Stomach (tissue), 4 donors: ENCODE results near the gene MLLT10.

Experiments used
- EP300 ChIP-seq: sonication (generic); formaldehyde crosslinking; IDR thresholded peaks from one replicate; pipeline ENCODE4 v1.6.1; 2017; ENCODE audit warnings: antibody characterized with exemption
- POLR2AphosphoS5 ChIP-seq, 3 donors: sonication (generic); formaldehyde crosslinking; IDR thresholded peaks; one replicate each; pipeline ENCODE4 v1.6.1; 2016; ENCODE audit warnings: antibody characterized with exemption in 3 of 3
- TF ChIP-seq, protein P1 (sequence below), 7 experiments: fragments of 450-650 bp in 4 of 7; fragments of 200-600 bp in 3 of 7; sonication (generic) in 3 of 7; IDR thresholded peaks; one replicate each; pipeline ENCODE4 v1.5.1; 2016 to 2019; ENCODE audit warnings: antibody characterized with exemption in 7 of 7, control low read depth in 2 of 7, mild to moderate bottlenecking in 1 of 7

DNA sequence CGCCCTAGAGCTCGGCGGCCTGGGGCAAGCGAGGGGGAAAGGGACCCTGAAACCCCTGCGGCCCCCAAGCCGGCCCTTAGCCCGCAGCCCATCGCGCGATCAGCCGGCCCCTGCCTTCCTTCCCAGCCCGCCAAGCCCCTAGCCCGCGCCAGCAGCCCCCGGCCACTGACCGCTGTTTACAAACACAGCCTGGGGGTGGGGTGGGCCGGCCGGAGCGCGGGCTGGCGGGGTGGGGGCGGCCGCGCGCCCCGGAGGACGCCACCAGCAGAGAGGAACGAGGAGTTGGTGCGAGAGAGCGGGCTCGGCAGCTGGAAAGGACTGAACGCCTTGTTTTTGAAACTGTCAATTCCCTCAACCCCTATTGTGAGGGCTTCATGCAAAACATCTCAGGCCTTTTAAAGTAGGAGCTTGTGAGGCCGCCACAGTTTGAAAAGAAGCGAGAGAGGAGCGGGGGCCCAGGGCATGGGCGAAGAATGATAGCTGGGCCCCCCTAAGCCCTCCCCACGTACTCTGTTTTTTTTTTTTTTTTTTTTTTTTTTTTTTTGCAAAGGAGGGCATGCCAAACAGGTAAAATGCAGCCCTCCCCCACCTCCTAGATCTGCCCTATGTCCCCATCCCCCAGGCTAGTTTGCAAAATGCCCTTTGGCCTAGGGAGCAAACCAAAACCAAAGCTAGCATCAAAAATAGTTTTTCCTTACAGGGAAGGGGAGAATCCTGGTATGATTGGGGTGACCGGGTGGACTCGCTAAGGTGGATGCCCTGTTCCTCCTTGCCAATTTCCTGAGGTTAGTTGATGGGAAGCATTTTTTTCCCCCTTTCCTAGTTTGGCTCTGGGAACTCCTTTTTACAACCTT lies 23.6 kb upstream of the MLLT10 start:
- TF ChIP-seq EP300 (no peak), POLR2AphosphoS5 (IDR thresholded peaks at IDR 0.05) (no peak)
- TF ChIP-seq, protein P1, sequence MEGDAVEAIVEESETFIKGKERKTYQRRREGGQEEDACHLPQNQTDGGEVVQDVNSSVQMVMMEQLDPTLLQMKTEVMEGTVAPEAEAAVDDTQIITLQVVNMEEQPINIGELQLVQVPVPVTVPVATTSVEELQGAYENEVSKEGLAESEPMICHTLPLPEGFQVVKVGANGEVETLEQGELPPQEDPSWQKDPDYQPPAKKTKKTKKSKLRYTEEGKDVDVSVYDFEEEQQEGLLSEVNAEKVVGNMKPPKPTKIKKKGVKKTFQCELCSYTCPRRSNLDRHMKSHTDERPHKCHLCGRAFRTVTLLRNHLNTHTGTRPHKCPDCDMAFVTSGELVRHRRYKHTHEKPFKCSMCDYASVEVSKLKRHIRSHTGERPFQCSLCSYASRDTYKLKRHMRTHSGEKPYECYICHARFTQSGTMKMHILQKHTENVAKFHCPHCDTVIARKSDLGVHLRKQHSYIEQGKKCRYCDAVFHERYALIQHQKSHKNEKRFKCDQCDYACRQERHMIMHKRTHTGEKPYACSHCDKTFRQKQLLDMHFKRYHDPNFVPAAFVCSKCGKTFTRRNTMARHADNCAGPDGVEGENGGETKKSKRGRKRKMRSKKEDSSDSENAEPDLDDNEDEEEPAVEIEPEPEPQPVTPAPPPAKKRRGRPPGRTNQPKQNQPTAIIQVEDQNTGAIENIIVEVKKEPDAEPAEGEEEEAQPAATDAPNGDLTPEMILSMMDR (IDR thresholded peaks at IDR 0.05), result no peak
